Pancreas (tissue), 10 donors: ENCODE results near the gene GTF2A1. TPM values are rescaled to one million over a fixed set of nuclear protein-coding genes. Genes with fewer than 3 reads are reported as not detected.
A peak's percentile ranks its signal among the peaks of the same experiment; 100 is the strongest.

Experiments
- ATAC-seq, 4 donors: fragments of 200-7000 bp; cut with Tn5 transposase; one replicate each; pipeline versions ENCODE4 v1.8.0 to v1.9.1; 2020; ENCODE audit warnings: mild to moderate bottlenecking in 4 of 4, moderate library complexity in 4 of 4
- DNase-seq, 6 donors: peaks; one replicate each; pipeline ENCODE4 v3.0.0-alpha.2; 2020
- FAIRE-seq: peaks from 2 replicates; lab custom pipeline; 2012; peaks lifted over from hg19 to GRCh38; lab: Jason Lieb, UNC
- H3K27ac ChIP-seq, 4 donors: fragments of 200-600 bp; sonication (generic); 1 replicate in 3 of 4; 2 replicates in 1 of 4; pipeline versions ENCODE4 v1.5.0 to v1.8.0; 2020
- H3K27me3 ChIP-seq, 4 donors: fragments of 200-600 bp; one replicate each; pipeline ENCODE4 v1.8.0; 2021
- H3K36me3 ChIP-seq, 3 donors: fragments of 200-600 bp; sonication (generic) in 1 of 3; one replicate each; pipeline versions ENCODE4 v1.5.0 to v1.8.0; 2020 to 2021
- H3K4me1 ChIP-seq, 3 donors: fragments of 200-600 bp; one replicate each; pipeline ENCODE4 v1.8.0; 2021
- H3K4me3 ChIP-seq, 4 donors: fragments of 200-600 bp; sonication (generic) in 2 of 4; one replicate each; pipeline versions ENCODE4 v1.5.0 to v1.8.0; 2020 to 2021
- H3K9me3 ChIP-seq, 4 donors: fragments of 200-600 bp; one replicate each; pipeline ENCODE4 v1.8.0; 2021
- CTCF ChIP-seq, 4 donors: fragments of 200-600 bp; sonication (generic) in 3 of 4; IDR thresholded peaks; one replicate each; pipeline versions ENCODE4 v1.5.0 to v1.8.0; 2021; ENCODE audit warnings: antibody characterized with exemption in 4 of 4
- WGBS, 2 donors: extraction: QIAGEN DNeasy Blood & Tissue Kit; methylation state at CpG; one replicate each; pipeline ENCODE4 v1.1.7; 2013; 5-methylcytosine and 5-hydroxymethylcytosine counted together
- intact Hi-C, 3 donors: fragments of 100-400 bp; cut with DNase I; formaldehyde crosslinking; loops; one replicate each; pipeline versions ENCODE4 v1.11.1 to v1.14.2; 2022
- polyA plus RNA-seq, 2 donors: library from polyadenylated mRNA; stranded (reverse); fragments of 200-250 nt; gene quantifications; one replicate each; pipeline ENCODE4 v1.2.3, GENCODE V29; 2013
- total RNA-seq, 6 donors: library from RNA; stranded (reverse); fragmentation: NEBNext Ultra II Directional in 4 of 6; extraction: Animal tissue kit (Norgen Biotek cat#: 25700) in 4 of 6; gene quantifications; one replicate each; pipeline versions ENCODE4 v1.2.1 to v1.2.4, GENCODE V29; 2021 to 2023
- donor health status: healthy with polysubstance abuse.
- donor health status: DM: no; HTN: no; CAD: no; lungs with moderate emphysema.
- donor health status: DM: no; HTN: no; CAD: no.
- donor health status: control.
- donor health status: control.
- donor health status: Bipolar disorder and iron deficiency.
- donor health status: DM: yes; HTN: yes; CAD: no.
- donor health status: DM: no; HTN: no; CAD: no.
- donor health status: DM: no; HTN: no; CAD: no.
- donor health status: DM: yes; HTN: yes; CAD: no.

The GTF2A1 gene
- total and polyA plus RNA-seq, 8 donors: 2.4 to 14.6 (median 10.5) TPM

- intact Hi-C loops: no loop called here
- TF ChIP-seq CTCF (IDR thresholded peaks at IDR 0.05): no peak
- no peak for FAIRE-seq
- Histone ChIP-seq H3K36me3 (peaks cover 0 to 35% (median 7%) of the 10 kb centered on the region in 3 donors), H3K4me3 (no peak overlapping the region), H3K27me3 (no peaks in the 10 kb centered on the region), H3K4me1 (peaks cover 0 to 2% (median 0%) of the 10 kb centered on the region in 3 donors), H3K27ac (no peak overlapping the region), H3K9me3 (no peaks in the 10 kb centered on the region)
- ATAC-seq: no peak
- 83 to 86% methylated on average over 3 of the region's 3 CpGs for WGBS, 2 donors
- no peak for DNase-seq
Measured at GRCh38 chr14:81193924-81194633, 26.7 kb downstream of the GTF2A1 start.

DNA sequence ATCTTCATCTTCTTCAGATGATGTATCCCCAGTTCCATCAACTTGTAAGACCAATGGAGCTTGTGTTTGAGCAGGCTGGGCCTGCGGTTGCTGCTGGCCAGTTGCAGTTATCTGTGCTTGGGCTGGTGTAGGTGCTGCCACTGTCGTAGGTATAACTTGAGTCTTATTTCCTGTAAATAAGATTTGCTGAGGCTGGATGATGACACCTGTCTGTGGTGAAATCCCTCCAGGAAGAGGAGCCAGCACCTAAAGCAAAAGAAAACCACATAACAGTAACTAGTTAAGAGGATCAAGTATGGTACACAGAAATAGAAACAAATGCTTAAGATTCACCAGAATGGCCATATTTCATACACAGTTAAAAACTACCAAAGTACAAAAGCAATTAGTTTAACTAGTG lies 28.2 kb downstream of the GTF2A1 start:
- no peak for TF ChIP-seq CTCF (IDR thresholded peaks at IDR 0.05)
- no peaks in the 10 kb centered on the region for H3K4me1 ChIP-seq
- no peak overlapping the region for H3K4me3 ChIP-seq
- H3K27ac ChIP-seq: no peak overlapping the region
- intact Hi-C loops: no loop called here
- DNase-seq (no peak), FAIRE-seq (no peak), ATAC-seq (no peak)
- H3K36me3 ChIP-seq: peaks cover 0 to 35% (median 7%) of the 10 kb centered on the region in 3 donors
- WGBS, 2 donors: 86 to 97% methylated on average over 2 of the region's 2 CpGs
- H3K9me3 ChIP-seq: no peaks in the 10 kb centered on the region
- H3K27me3 ChIP-seq: no peaks in the 10 kb centered on the region

DNA sequence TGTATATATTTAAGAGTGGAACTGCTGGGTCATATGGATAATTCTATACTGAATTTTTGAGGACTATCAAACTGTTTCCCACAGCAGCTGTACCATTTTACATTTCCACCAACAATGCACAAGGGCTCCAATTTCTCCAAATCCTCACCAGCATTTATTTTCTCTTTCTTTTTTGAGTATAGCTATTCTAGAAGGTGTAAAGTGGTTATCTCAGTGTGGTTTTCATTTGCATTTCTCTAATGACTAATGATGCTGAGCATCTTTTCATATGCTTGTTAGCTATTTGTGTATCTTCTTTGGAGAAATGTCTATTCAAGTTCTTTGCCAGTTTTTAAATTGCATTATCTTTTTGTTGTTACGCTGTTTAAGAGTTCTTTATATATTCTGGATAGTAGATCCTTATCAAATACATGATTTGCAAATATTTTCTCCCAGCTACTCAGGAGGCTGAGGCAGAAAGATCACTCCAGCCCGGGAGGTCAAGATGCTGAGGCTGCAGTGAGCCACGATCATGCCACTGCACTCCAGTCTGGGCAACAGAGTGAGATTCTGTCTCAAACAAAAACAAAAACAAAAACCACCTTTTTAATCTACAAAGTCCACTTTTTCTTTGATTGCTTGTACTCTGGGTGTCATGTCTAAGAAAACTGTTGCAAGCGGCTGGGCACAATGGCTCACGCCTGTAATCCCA lies 32.8 kb downstream of the GTF2A1 start:
- no peak for TF ChIP-seq CTCF (IDR thresholded peaks at IDR 0.05)
- FAIRE-seq (no peak), ATAC-seq (no peak), DNase-seq (no peak)
- H3K4me1 ChIP-seq: no peaks in the 10 kb centered on the region
- no peaks in the 10 kb centered on the region for H3K27me3 ChIP-seq
- H3K27ac ChIP-seq: no peak overlapping the region
- peaks cover 0 to 21% (median 4%) of the 10 kb centered on the region in 3 donors for H3K36me3 ChIP-seq
- H3K9me3 ChIP-seq: no peaks in the 10 kb centered on the region
- intact Hi-C loops: no loop called here
- H3K4me3 ChIP-seq: no peak overlapping the region
- WGBS, 2 donors: 96 to 98% methylated on average over 5 of the region's 5 CpGs

DNA sequence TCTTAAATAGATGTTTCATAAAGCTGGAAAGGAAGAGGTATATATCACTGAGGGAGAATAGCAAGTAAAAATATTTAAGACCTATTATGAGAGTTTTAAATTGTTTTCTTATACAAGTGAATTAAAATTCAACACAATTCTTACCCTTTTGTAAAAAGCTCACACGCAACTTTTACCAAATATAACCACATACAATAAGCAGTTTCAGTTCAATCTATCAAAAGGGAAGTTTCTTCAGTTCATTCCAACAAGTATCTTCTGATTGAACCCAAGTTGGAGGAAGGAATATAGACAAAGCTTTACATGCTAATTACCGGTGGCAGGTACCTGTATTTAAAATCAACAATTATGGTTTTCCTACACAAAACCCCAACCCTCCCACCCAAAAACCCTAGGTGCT lies 41.1 kb downstream of the GTF2A1 start:
- 91 to 93% methylated on average over 2 of the region's 2 CpGs for WGBS, 2 donors
- Histone ChIP-seq H3K36me3 (peaks cover 0 to 9% (median 0%) of the 10 kb centered on the region in 3 donors), H3K9me3 (no peaks in the 10 kb centered on the region), H3K4me3 (no peak overlapping the region), H3K4me1 (peaks cover 12 to 15% (median 13%) of the 10 kb centered on the region in 3 donors), H3K27ac (no peak overlapping the region), H3K27me3 (no peaks in the 10 kb centered on the region)
- intact Hi-C loops: no loop called here
- ATAC-seq (no peak), FAIRE-seq (peak; percentile 43), DNase-seq (no peak)
- no peak for TF ChIP-seq CTCF (IDR thresholded peaks at IDR 0.05)

DNA sequence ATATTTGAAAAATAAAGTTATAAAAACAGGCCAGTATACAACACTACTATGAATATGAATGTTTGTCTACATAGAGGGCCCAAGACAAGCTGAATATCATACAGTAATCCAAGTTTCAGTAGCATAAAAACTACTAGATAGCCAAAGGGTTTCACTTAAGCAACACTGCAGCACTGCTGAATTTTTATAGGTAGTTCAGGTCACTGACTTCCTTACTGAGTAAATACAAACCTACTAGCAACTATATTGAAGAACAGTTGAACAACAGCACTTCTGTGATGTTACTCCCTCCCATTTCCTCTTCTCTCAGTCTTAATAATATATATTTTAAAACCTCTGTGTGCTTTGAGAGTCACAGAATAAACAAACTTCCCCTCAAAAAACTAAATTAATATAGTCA lies 42.7 kb downstream of the GTF2A1 start:
- no peak for TF ChIP-seq CTCF (IDR thresholded peaks at IDR 0.05)
- DNase-seq (no peak), FAIRE-seq (no peak), ATAC-seq (peak in 3 of 4 donors; percentile 17 to 60 (median 49))
- H3K9me3 ChIP-seq: no peaks in the 10 kb centered on the region
- no peak overlapping the region for H3K4me3 ChIP-seq
- H3K27ac ChIP-seq: peak overlapping the region in 1 of 4 donors; percentile 25
- H3K27me3 ChIP-seq: no peaks in the 10 kb centered on the region
- peaks cover 0 to 6% (median 0%) of the 10 kb centered on the region in 3 donors for H3K36me3 ChIP-seq
- peaks cover 12 to 15% (median 13%) of the 10 kb centered on the region in 3 donors for H3K4me1 ChIP-seq
- intact Hi-C loops: no loop called here
